Chondrocyte (in vitro differentiated cells): ENCODE measurements around the gene RERE. TPM values are rescaled to one million over a fixed set of nuclear protein-coding genes. Genes with fewer than 3 reads are reported as not detected.

Experiments
- DNase-seq: peaks from one replicate; pipeline ENCODE4 v3.0.0; 2021; ENCODE audit warnings: mixed read lengths, low spot score
- H3K27ac Mint-ChIP-seq: one replicate; pipeline ENCODE4 v1.8.0; 2021; ENCODE audit warnings: mild to moderate bottlenecking, moderate library complexity, mixed read lengths; ENCODE audit not compliant: unreplicated experiment
- H3K27me3 Mint-ChIP-seq: 2 replicates; pipeline ENCODE4 v1.8.0; 2021; ENCODE audit warnings: low read depth, mixed read lengths
- H3K36me3 Mint-ChIP-seq: 2 replicates; pipeline ENCODE4 v1.8.0; 2021; ENCODE audit warnings: low read depth, mixed read lengths
- H3K4me1 Mint-ChIP-seq: 2 replicates; pipeline ENCODE4 v1.8.0; 2021; ENCODE audit warnings: low read depth, mild to moderate bottlenecking, mixed read lengths
- H3K4me3 Mint-ChIP-seq: one replicate; pipeline ENCODE4 v1.8.0; 2021; ENCODE audit warnings: mild to moderate bottlenecking, moderate library complexity, mixed read lengths; ENCODE audit not compliant: unreplicated experiment
- H3K9me3 Mint-ChIP-seq: 2 replicates; pipeline ENCODE4 v1.8.0; 2021; ENCODE audit warnings: low read depth, mixed read lengths
- total RNA-seq: library from RNA; stranded (reverse); gene quantifications from 3 replicates; pipeline ENCODE4 v1.2.1, GENCODE V29; 2021
- TF ChIP-seq, protein P1 (sequence below): fragments of 200-600 bp; sonication (generic); IDR thresholded peaks from 2 replicates; pipeline ENCODE4 v1.5.0; 2021; ENCODE audit warnings: antibody characterized with exemption, mild to moderate bottlenecking, moderate library complexity

The RERE gene
- total RNA-seq, 1 donor from 2014 or later = 64.9 TPM

DNA sequence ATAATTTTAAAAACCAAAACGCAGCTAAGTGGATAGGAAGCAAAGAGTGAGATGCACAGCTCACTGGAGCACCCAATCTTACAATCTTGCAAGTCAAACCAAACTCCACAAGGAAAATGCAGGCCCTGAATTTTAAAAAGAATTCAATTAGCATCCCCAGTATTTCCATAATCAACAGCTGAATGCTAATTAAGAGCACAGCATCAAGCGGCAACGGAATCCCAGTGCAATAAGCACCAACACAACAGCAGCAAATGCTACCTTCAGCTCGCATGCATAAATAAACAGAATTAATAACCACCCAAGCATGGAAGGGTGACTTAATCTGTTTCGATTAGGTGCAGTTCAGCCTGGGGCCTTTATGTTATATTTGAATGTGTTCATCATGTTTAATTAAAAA lies 356.7 kb downstream of the RERE start:
- Mint-ChIP-seq H3K9me3 (no peaks in the 10 kb centered on the region), H3K27ac (no peak overlapping the region), H3K4me3 (no peak overlapping the region), H3K36me3 (peaks cover 2% of the 10 kb centered on the region), H3K27me3 (no peaks in the 10 kb centered on the region), H3K4me1 (peaks cover 70% of the 10 kb centered on the region)
- TF ChIP-seq, protein P1, sequence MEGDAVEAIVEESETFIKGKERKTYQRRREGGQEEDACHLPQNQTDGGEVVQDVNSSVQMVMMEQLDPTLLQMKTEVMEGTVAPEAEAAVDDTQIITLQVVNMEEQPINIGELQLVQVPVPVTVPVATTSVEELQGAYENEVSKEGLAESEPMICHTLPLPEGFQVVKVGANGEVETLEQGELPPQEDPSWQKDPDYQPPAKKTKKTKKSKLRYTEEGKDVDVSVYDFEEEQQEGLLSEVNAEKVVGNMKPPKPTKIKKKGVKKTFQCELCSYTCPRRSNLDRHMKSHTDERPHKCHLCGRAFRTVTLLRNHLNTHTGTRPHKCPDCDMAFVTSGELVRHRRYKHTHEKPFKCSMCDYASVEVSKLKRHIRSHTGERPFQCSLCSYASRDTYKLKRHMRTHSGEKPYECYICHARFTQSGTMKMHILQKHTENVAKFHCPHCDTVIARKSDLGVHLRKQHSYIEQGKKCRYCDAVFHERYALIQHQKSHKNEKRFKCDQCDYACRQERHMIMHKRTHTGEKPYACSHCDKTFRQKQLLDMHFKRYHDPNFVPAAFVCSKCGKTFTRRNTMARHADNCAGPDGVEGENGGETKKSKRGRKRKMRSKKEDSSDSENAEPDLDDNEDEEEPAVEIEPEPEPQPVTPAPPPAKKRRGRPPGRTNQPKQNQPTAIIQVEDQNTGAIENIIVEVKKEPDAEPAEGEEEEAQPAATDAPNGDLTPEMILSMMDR = no peak
- DNase-seq = no peak

DNA sequence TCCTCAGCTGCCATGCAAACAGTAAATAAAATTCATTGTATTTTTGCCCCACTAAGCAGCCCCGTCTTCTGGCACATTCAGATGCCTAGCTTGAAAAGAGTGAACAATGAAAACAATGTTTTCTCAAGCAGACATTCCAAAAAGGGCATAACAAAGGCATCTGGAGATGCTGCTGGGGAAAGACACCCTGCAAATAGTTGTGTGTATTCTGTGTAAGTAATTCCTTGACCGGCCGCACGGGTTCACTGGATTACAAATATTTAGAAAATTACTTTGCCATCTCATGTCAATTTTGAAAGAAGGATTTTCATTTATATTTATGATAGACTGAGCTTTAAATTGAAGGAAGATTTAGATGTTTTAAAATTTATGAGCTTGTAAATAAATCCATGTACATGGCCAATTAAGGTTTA lies 357.3 kb downstream of the RERE start:
- H3K4me3 Mint-ChIP-seq = no peak overlapping the region
- no peak for DNase-seq
- H3K36me3 Mint-ChIP-seq = peaks cover under 1% of the 10 kb centered on the region
- TF ChIP-seq, protein P1 = peak; percentile 59
- H3K4me1 Mint-ChIP-seq = peaks cover 71% of the 10 kb centered on the region
- H3K27ac Mint-ChIP-seq = no peak overlapping the region
- H3K27me3 Mint-ChIP-seq = no peaks in the 10 kb centered on the region
- no peaks in the 10 kb centered on the region for H3K9me3 Mint-ChIP-seq

DNA sequence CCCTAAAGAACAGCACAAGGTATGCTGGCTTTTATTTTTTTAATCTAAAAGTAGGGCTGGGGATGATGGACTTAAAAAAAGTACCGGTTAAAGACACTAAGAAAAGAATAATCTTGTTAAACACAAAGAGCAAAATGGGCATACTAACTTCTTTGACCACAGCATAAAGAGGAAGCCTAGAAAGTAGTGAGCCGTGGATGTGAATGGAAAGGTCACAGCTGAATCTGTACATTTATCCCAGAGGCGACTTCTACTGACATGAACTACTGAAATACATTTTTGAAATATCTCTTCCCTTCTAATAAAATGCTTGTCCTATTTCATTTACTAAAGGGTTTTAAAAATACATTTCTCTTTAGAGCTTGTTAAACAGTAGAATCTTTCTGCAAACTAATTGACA lies 358.8 kb downstream of the RERE start:
- Mint-ChIP-seq H3K36me3 (no peaks in the 10 kb centered on the region), H3K27me3 (no peaks in the 10 kb centered on the region), H3K9me3 (no peaks in the 10 kb centered on the region), H3K4me1 (peaks cover 56% of the 10 kb centered on the region), H3K27ac (no peak overlapping the region), H3K4me3 (no peak overlapping the region)
- TF ChIP-seq, protein P1 = no peak
- no peak for DNase-seq

DNA sequence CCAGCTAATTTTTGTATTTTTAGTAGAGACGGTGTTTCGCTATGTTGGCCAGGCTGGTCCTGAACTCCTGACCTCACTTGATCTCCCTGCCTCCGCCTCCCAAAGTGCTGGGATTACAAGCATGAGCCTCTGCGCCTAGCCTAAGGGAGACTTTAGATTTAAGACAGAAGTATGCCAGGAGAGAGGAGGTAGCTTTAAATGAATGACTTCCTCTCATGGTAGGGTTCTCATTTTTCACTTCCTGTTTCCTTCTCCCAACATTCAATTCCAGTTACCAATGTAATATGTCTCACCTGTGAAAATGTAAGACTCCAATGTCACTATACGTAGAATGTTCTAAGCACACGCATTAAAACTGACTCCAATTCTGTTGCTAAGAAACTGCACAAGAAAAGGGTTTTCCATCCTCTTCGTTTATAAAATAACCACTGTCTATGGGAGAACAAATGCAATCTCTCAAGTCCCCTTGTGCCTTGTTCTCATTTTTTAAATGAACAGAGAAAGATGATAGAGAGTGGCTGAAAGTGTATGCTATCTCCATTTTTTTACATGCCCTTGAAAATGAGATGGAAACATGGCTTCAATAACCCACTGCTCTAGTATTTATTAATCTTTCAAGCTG lies 359.6 kb downstream of the RERE start:
- DNase-seq = no peak
- TF ChIP-seq, protein P1 = no peak
- no peaks in the 10 kb centered on the region for H3K9me3 Mint-ChIP-seq
- no peaks in the 10 kb centered on the region for H3K36me3 Mint-ChIP-seq
- H3K4me3 Mint-ChIP-seq = no peak overlapping the region
- peaks cover 49% of the 10 kb centered on the region for H3K4me1 Mint-ChIP-seq
- no peaks in the 10 kb centered on the region for H3K27me3 Mint-ChIP-seq
- no peak overlapping the region for H3K27ac Mint-ChIP-seq

DNA sequence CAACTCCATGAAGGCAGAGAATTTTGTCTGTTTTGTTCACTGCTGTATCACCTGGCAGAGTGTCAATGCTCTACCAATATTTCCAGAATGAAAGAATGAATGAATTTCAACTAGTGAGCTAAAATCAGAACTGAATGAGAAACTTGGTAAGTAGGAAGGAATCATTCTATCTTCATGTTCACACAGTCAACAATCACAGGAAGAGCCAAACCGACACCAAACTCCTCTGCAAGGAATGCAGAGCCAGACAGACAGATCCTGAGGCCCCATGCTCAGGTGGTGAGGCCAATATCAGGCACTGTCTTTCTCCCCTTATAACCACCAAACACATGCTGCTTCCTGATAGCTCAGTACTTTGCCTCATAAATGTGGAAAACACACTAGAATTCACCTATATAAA lies 360.4 kb downstream of the RERE start:
- TF ChIP-seq, protein P1 = no peak
- H3K9me3 Mint-ChIP-seq = no peaks in the 10 kb centered on the region
- H3K4me1 Mint-ChIP-seq = peaks cover 40% of the 10 kb centered on the region
- no peak for DNase-seq
- H3K4me3 Mint-ChIP-seq = no peak overlapping the region
- peak overlapping the region; percentile 76 for H3K27ac Mint-ChIP-seq
- no peaks in the 10 kb centered on the region for H3K27me3 Mint-ChIP-seq
- H3K36me3 Mint-ChIP-seq = no peaks in the 10 kb centered on the region
